ENCODE data around the gene IRF2.

The IRF2 gene

GRCh38 chr4:184437565-184438265, 36.6 kb downstream of the IRF2 start:
- H3K36me3 ChIP-seq (ENCODE audit: insufficient read depth, low read length): no peaks in the 10 kb centered on the region
- no peak overlapping the region for H3K4me2 ChIP-seq (ENCODE audit: low read length)
- no peaks in the 10 kb centered on the region for H3K9me3 ChIP-seq (replicated peaks; ENCODE audit: low read length)
- no peak overlapping the region for H3K9ac ChIP-seq (ENCODE audit: low read depth, low read length)
- peaks cover 16% of the 10 kb centered on the region for H3K4me1 ChIP-seq (ENCODE audit: control insufficient read depth, insufficient read depth, low read length)
- no peak overlapping the region for H3K4me3 ChIP-seq (ENCODE audit: low read length)
- H3K27me3 ChIP-seq (ENCODE audit: control insufficient read depth, insufficient read depth, low read length): no peaks in the 10 kb centered on the region

GRCh38 chr4:184434501-184435066, 39.8 kb downstream of the IRF2 start:
- Histone ChIP-seq H3K4me2 (ENCODE audit: low read length) (no peak overlapping the region), H3K9me3 (replicated peaks; ENCODE audit: low read length) (no peaks in the 10 kb centered on the region), H3K9ac (ENCODE audit: low read depth, low read length) (no peak overlapping the region), H3K4me3 (ENCODE audit: low read length) (no peak overlapping the region), H3K27me3 (ENCODE audit: control insufficient read depth, insufficient read depth, low read length) (no peaks in the 10 kb centered on the region), H3K36me3 (ENCODE audit: insufficient read depth, low read length) (no peaks in the 10 kb centered on the region), H3K4me1 (ENCODE audit: control insufficient read depth, insufficient read depth, low read length) (peaks cover 8% of the 10 kb centered on the region)

DNA sequence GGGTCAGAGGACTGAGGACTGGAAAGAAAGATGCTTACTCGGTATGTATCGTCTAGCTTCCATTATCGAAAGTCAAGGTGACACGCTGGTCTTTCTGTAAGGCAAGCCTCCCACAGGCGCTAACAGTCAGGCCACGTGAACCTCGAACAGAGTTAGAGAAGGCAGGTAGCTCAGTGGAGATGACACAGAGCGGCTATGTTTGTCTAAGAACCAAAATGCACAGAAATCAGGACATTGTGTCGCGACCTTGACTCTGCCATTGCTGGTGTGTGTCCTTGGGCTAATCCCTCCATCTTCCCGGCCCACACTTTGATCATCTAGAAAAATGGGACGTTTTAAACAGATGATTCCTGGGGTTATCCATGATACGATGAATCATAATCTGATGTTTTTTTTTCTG, 40.3 kb downstream of the IRF2 start:
- peaks cover 8% of the 10 kb centered on the region for H3K4me1 ChIP-seq (ENCODE audit: control insufficient read depth, insufficient read depth, low read length)
- no peaks in the 10 kb centered on the region for H3K36me3 ChIP-seq (ENCODE audit: insufficient read depth, low read length)
- H3K9ac ChIP-seq (ENCODE audit: low read depth, low read length): no peak overlapping the region
- H3K4me3 ChIP-seq (ENCODE audit: low read length): no peak overlapping the region
- no peaks in the 10 kb centered on the region for H3K9me3 ChIP-seq (replicated peaks; ENCODE audit: low read length)
- H3K4me2 ChIP-seq (ENCODE audit: low read length): no peak overlapping the region
- H3K27me3 ChIP-seq (ENCODE audit: control insufficient read depth, insufficient read depth, low read length): no peaks in the 10 kb centered on the region

DNA sequence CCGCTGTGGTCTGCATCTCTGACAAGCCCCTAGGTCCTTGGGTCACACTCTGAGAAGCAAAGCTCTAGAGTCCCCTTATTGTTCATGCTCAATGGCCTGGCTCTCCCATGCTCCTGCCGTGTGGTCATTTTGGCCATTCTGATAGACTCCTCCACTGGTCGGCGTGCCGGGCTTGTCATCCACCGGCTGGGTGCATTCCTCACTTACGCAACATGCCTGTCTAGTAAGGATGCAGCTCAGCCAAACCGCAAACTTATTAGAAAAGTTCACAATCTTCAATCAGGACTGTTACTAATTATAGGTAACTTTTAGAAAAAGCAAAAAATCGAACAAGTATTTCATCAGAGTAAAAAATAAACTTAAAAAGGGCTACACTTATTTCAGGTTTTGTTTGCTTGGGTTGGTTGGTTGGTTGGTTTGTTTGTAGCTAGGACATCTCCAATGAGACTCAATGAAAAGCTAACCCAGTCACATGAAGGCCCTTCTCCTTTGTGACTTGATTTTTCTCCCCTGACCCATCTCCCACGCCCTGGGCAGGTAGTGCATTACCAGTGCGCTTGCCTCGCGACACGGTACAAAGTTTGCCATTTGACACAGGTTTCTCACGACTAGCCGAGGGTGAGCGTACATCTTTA, 41.0 kb downstream of the IRF2 start:
- H3K9me3 ChIP-seq (replicated peaks; ENCODE audit: low read length): no peaks in the 10 kb centered on the region
- H3K4me3 ChIP-seq (ENCODE audit: low read length): no peak overlapping the region
- no peak overlapping the region for H3K9ac ChIP-seq (ENCODE audit: low read depth, low read length)
- H3K27me3 ChIP-seq (ENCODE audit: control insufficient read depth, insufficient read depth, low read length): no peaks in the 10 kb centered on the region
- no peaks in the 10 kb centered on the region for H3K36me3 ChIP-seq (ENCODE audit: insufficient read depth, low read length)
- H3K4me2 ChIP-seq (ENCODE audit: low read length): no peak overlapping the region
- H3K4me1 ChIP-seq (ENCODE audit: control insufficient read depth, insufficient read depth, low read length): peaks cover 8% of the 10 kb centered on the region

- Histone ChIP-seq H3K4me1 (ENCODE audit: control insufficient read depth, insufficient read depth, low read length) (peaks cover 8% of the 10 kb centered on the region), H3K27me3 (ENCODE audit: control insufficient read depth, insufficient read depth, low read length) (no peaks in the 10 kb centered on the region)
Observed at GRCh38 chr4:184432127-184432922, 42.0 kb downstream of the IRF2 start.

DNA sequence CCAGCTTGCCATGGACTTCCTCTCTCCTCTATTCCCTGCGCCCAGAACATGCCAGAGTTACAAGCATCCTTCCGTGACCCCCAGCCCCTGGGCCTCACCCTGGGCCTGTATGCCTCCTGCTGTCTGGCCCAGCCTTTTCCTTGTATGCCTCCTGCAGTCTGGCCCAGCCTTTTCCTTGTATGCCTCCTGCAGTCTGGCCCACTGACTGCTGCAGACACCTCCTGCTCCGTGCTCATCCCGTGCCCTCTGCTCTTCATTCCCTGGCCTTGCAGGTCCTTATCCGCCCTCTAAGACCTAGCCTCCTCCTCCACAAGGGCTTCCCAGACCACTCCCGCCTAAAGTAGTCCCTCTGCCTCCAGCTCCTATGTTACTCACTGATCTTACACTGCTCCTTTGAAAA, 44.2 kb downstream of the IRF2 start:
- H3K36me3 ChIP-seq (ENCODE audit: insufficient read depth, low read length): peaks cover 12% of the 10 kb centered on the region
- peaks cover 8% of the 10 kb centered on the region for H3K4me1 ChIP-seq (ENCODE audit: control insufficient read depth, insufficient read depth, low read length)
- H3K27me3 ChIP-seq (ENCODE audit: control insufficient read depth, insufficient read depth, low read length): no peaks in the 10 kb centered on the region
- no peaks in the 10 kb centered on the region for H3K9me3 ChIP-seq (replicated peaks; ENCODE audit: low read length)
- H3K9ac ChIP-seq (ENCODE audit: low read depth, low read length): no peak overlapping the region
- no peak overlapping the region for H3K4me3 ChIP-seq (ENCODE audit: low read length)
- H3K4me2 ChIP-seq (ENCODE audit: low read length): no peak overlapping the region

More at GRCh38 chr4:184432127-184432922, 42.0 kb downstream of the IRF2 start:
- no peak overlapping the region for H3K4me3 ChIP-seq (ENCODE audit: low read length)
- no peak overlapping the region for H3K9ac ChIP-seq (ENCODE audit: low read depth, low read length)
- no peaks in the 10 kb centered on the region for H3K9me3 ChIP-seq (replicated peaks; ENCODE audit: low read length)
- H3K36me3 ChIP-seq (ENCODE audit: insufficient read depth, low read length): no peaks in the 10 kb centered on the region
- no peak overlapping the region for H3K4me2 ChIP-seq (ENCODE audit: low read length)

- Histone ChIP-seq H3K9ac (ENCODE audit: low read depth, low read length) (no peak overlapping the region), H3K4me1 (ENCODE audit: control insufficient read depth, insufficient read depth, low read length) (no peaks in the 10 kb centered on the region), H3K9me3 (replicated peaks; ENCODE audit: low read length) (no peaks in the 10 kb centered on the region), H3K27me3 (ENCODE audit: control insufficient read depth, insufficient read depth, low read length) (no peaks in the 10 kb centered on the region), H3K4me2 (ENCODE audit: low read length) (no peak overlapping the region), H3K36me3 (ENCODE audit: insufficient read depth, low read length) (peaks cover 23% of the 10 kb centered on the region), H3K4me3 (ENCODE audit: low read length) (no peak overlapping the region)
Observed at GRCh38 chr4:184428787-184429186, 45.6 kb downstream of the IRF2 start.

DNA sequence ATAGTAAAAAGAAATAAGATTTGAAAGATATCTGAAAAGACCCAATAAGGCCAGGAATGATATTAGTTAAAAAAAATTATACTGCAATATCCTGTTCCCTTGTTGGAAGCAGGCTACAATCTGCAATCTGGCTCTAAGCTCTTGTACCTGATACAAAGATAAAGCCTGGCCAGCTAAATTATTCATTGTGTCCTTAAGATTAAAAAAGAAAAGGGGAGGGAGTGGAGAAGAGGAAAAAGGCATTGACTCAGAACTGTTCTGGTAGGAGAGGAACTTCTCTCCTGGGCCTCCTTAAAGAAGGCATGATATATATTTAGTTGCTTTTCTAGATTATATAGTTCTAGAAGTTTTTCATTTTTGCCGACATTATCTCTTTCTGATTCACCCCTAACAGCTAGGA, 46.7 kb downstream of the IRF2 start:
- Histone ChIP-seq H3K9ac (ENCODE audit: low read depth, low read length) (no peak overlapping the region), H3K36me3 (ENCODE audit: insufficient read depth, low read length) (peaks cover 29% of the 10 kb centered on the region), H3K4me3 (ENCODE audit: low read length) (no peak overlapping the region), H3K4me1 (ENCODE audit: control insufficient read depth, insufficient read depth, low read length) (no peaks in the 10 kb centered on the region), H3K4me2 (ENCODE audit: low read length) (no peak overlapping the region), H3K9me3 (replicated peaks; ENCODE audit: low read length) (no peaks in the 10 kb centered on the region), H3K27me3 (ENCODE audit: control insufficient read depth, insufficient read depth, low read length) (no peaks in the 10 kb centered on the region)

DNA sequence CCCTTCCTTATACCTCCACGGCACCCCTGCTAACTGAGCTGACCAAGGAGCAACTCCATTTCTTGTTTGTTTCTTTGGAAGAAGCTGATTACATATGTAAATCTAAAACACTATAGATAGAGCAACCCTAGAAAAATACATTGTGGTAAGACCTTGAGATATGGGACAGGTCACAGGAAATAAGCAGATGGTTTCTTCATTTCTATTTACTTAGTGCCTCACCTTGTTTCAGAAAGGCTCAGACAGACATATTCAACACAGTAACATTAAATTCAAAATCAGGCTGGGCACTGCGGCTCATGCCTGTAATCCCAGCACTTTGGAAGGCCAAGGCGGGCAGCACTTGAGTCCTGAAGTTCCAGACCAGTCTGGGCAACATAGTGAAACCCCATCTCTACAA, 47.3 kb downstream of the IRF2 start:
- Histone ChIP-seq H3K9me3 (replicated peaks; ENCODE audit: low read length) (no peaks in the 10 kb centered on the region), H3K4me2 (ENCODE audit: low read length) (no peak overlapping the region), H3K4me3 (ENCODE audit: low read length) (no peak overlapping the region), H3K36me3 (ENCODE audit: insufficient read depth, low read length) (peaks cover 33% of the 10 kb centered on the region), H3K9ac (ENCODE audit: low read depth, low read length) (no peak overlapping the region), H3K27me3 (ENCODE audit: control insufficient read depth, insufficient read depth, low read length) (no peaks in the 10 kb centered on the region), H3K4me1 (ENCODE audit: control insufficient read depth, insufficient read depth, low read length) (no peaks in the 10 kb centered on the region)

DNA sequence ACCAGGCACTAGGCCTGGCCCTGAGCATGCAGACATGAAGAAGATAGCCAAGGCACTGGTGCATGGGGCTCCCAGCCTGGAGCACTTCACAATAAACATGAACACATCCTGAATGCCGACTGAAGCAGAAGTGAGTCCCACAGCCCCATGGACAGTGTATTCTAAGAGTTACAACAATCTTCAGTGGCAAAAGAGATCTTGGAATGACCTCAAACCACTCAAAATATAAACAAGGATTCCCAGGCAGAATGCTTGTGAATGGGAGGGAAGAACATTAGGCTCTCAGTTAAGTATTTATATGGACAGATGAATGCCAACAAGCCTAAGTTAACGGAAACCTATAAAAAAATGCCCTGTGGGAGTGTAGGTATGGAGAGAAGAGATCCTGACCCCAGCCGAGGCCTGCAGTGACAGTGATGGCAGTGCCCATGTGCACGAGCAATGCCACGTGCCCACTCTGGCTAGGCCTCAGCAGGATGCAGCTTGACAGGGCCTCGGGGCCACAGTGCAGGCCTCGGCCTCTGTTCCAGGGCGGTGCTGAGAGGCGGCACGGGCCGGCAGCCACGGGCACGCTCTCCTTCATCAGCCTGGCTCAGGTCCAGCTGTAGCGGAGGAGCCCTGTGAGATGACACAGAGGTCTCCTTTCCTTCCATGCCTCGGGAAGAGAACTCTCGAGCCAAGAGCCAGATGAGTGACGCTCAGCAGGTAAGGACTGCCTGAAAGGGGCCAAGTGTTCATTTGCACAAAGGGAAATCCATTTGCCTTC, 49.2 kb downstream of the IRF2 start:
- no peak overlapping the region for H3K4me2 ChIP-seq (ENCODE audit: low read length)
- peaks cover 33% of the 10 kb centered on the region for H3K36me3 ChIP-seq (ENCODE audit: insufficient read depth, low read length)
- no peaks in the 10 kb centered on the region for H3K27me3 ChIP-seq (ENCODE audit: control insufficient read depth, insufficient read depth, low read length)
- no peaks in the 10 kb centered on the region for H3K4me1 ChIP-seq (ENCODE audit: control insufficient read depth, insufficient read depth, low read length)
- H3K9ac ChIP-seq (ENCODE audit: low read depth, low read length): no peak overlapping the region
- no peaks in the 10 kb centered on the region for H3K9me3 ChIP-seq (replicated peaks; ENCODE audit: low read length)
- no peak overlapping the region for H3K4me3 ChIP-seq (ENCODE audit: low read length)

DNA sequence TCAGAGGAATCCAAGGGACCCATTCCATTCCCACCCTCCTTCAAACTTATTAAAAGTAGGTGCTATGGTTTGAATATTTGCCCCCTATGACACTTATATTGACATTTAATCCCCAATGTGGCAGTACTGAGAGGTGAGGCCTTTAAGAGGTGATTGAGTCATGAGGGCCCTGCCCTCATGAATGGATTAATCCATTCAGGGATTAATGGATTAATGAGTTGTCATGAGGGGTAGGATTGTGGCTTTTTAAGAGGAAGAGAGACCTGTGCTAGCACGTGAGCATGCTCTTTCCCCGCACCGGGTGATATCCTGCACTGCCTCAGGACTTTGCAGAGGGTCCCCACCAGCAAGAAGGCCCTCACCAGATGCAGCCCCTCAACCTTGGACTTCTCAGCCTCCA, 50.1 kb downstream of the IRF2 start:
- H3K27me3 ChIP-seq (ENCODE audit: control insufficient read depth, insufficient read depth, low read length): no peaks in the 10 kb centered on the region
- no peak overlapping the region for H3K4me2 ChIP-seq (ENCODE audit: low read length)
- peaks cover 33% of the 10 kb centered on the region for H3K36me3 ChIP-seq (ENCODE audit: insufficient read depth, low read length)

More for the DNA sequence above, 50.1 kb downstream of the IRF2 start:
- Histone ChIP-seq H3K4me1 (ENCODE audit: control insufficient read depth, insufficient read depth, low read length) (no peaks in the 10 kb centered on the region), H3K9me3 (replicated peaks; ENCODE audit: low read length) (no peaks in the 10 kb centered on the region), H3K9ac (ENCODE audit: low read depth, low read length) (no peak overlapping the region), H3K4me3 (ENCODE audit: low read length) (no peak overlapping the region)

Data from skeletal muscle satellite cell (primary cell).